CD4-positive, alpha-beta memory T cell (primary cell): Measurements from ENCODE around the gene ADAT1. TPM values are rescaled to one million over a fixed set of nuclear protein-coding genes. Genes with fewer than 3 reads are reported as not detected.

Experiments used
- CTCF ChIA-PET: fragments of 350-600 bp; sonication (Branson Sonifier 250); formaldehyde crosslinking; loops from one replicate; lab custom pipeline; 2021; ENCODE audit warnings: inconsistent platforms; ENCODE audit not compliant: partially characterized antibody; lab: Charles Lee
- POLR2A ChIA-PET: fragments of 350-600 bp; sonication (Branson Sonifier 250); formaldehyde crosslinking; loops from one replicate; lab custom pipeline; 2021; ENCODE audit not compliant: partially characterized antibody; lab: Charles Lee
- DNase-seq, 5 donors: peaks; one replicate each; pipeline versions ENCODE4 v3.0.0 to v3.0.0-alpha.2; 2020 to 2022; ENCODE audit warnings: mixed read lengths in 1 of 5
- H3K27ac ChIP-seq: one replicate; pipeline ENCODE4 v1.7.0; 2013; ENCODE audit warnings: low read depth, low read length
- H3K27me3 ChIP-seq: 2 replicates; pipeline ENCODE4 v1.7.0; 2013; ENCODE audit warnings: mild to moderate bottlenecking, low read length, moderate library complexity; ENCODE audit not compliant: insufficient read depth
- H3K36me3 ChIP-seq: 2 replicates; pipeline ENCODE4 v1.7.0; 2013; ENCODE audit warnings: mild to moderate bottlenecking, low read length, moderate library complexity; ENCODE audit not compliant: insufficient read depth
- H3K4me1 ChIP-seq: 2 replicates; pipeline ENCODE4 v1.7.0; 2013; ENCODE audit warnings: mild to moderate bottlenecking, low read length, moderate library complexity; ENCODE audit not compliant: insufficient read depth
- H3K4me3 ChIP-seq, 2 donors: one replicate each; pipeline ENCODE4 v1.7.0; 2013; ENCODE audit warnings: low read length in 2 of 2, mild to moderate bottlenecking in 1 of 2
- H3K9me3 ChIP-seq, 2 donors: one replicate each; pipeline ENCODE4 v1.7.0; 2013; ENCODE audit warnings: low read length in 2 of 2, control low read depth in 1 of 2; ENCODE audit not compliant: control insufficient read depth in 1 of 2
- H3K27ac Mint-ChIP-seq, 7 donors: one replicate each; pipeline ENCODE4 v1.8.0; 2020 to 2021; ENCODE audit warnings: mixed read lengths in 7 of 7, mild to moderate bottlenecking in 6 of 7, inconsistent platforms in 3 of 7, moderate library complexity in 3 of 7
- H3K27me3 Mint-ChIP-seq, 2 donors: one replicate each; pipeline ENCODE4 v1.8.0; 2020 to 2021; ENCODE audit warnings: mixed read lengths in 2 of 2
- H3K36me3 Mint-ChIP-seq, 2 donors: one replicate each; pipeline ENCODE4 v1.8.0; 2020 to 2021; ENCODE audit warnings: mixed read lengths in 2 of 2, inconsistent platforms in 1 of 2, mild to moderate bottlenecking in 1 of 2
- H3K4me1 Mint-ChIP-seq, 4 donors: one replicate each; pipeline ENCODE4 v1.8.0; 2020 to 2021; ENCODE audit warnings: mixed read lengths in 4 of 4, mild to moderate bottlenecking in 1 of 4
- H3K4me3 Mint-ChIP-seq, 8 donors: one replicate each; pipeline ENCODE4 v1.8.0; 2020 to 2021; ENCODE audit warnings: mixed read lengths in 8 of 8, mild to moderate bottlenecking in 7 of 8, moderate library complexity in 6 of 8, inconsistent platforms in 3 of 8
- H3K9me3 Mint-ChIP-seq, 8 donors: one replicate each; pipeline ENCODE4 v1.8.0; 2020 to 2021; ENCODE audit warnings: mixed read lengths in 8 of 8, mild to moderate bottlenecking in 5 of 8, inconsistent platforms in 3 of 8, moderate library complexity in 1 of 8
- intact Hi-C: fragments of 100-400 bp; cut with micrococcal nuclease; formaldehyde crosslinking; loops from one replicate; pipeline ENCODE4 v1.15.1; 2023
- polyA plus RNA-seq, 2 donors: library from polyadenylated mRNA; unstranded; fragments of 300-500 nt; fragmentation: Illumina TruSeq; gene quantifications; one replicate each; pipeline ENCODE4 v1.2.3, GENCODE V29; 2021
- total RNA-seq, 2 experiments: library from RNA; stranded (reverse); gene quantifications; one replicate each; pipeline ENCODE4 v1.2.3, GENCODE V29; 2021

Gene ADAT1
- total and polyA plus RNA-seq, 4 experiments from 2014 or later: 44.4 to 93.9 (median 71.6) TPM

DNA sequence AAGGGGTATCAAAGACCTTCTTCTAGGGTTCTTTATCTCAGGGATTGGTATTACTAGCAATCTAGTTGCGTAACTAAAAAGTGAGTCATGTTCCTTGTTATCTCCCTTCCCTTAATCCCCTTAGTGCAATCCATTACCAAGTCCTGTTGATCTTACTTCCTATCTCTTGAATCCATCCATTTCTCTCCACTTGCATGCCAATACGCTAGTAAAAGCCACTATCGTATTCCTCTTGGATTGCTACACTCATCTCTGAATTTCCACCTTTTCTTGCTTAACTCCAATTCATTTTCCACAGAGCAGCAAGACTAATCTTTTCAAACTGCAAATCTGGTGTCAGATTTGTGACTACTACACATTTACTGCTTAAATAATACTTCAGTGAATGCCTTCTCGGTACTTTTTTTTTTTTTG lies 1.8 kb upstream of the ADAT1 start:
- Histone ChIP-seq H3K27me3 (no peaks in the 10 kb centered on the region), H3K27ac (no peak overlapping the region), H3K36me3 (peaks cover 32% of the 10 kb centered on the region), H3K4me1 (peaks cover 59% of the 10 kb centered on the region), H3K4me3 (no peak overlapping the region), H3K9me3 (no peaks in the 10 kb centered on the region)
- Mint-ChIP-seq H3K4me1 (peaks cover 55 to 90% (median 64%) of the 10 kb centered on the region in 4 donors), H3K4me3 (peak overlapping the region in 5 of 8 donors; percentile 35 to 70 (median 51)), H3K27me3 (peaks cover 0 to 3% of the 10 kb centered on the region in 2 donors), H3K9me3 (peaks cover 0 to 7% (median 0%) of the 10 kb centered on the region in 8 donors), H3K27ac (peak overlapping the region; percentile 19 to 92 (median 81)), H3K36me3 (peaks cover 46 to 60% of the 10 kb centered on the region in 2 donors)
- no peak for DNase-seq
- POLR2A ChIA-PET: interaction anchor here (0.6 to 1.4 kb wide), 2 partner anchors 23 to 69 kb away, joined by 3 to 4 read pairs; partner anchors contain the start of genes KARS1, TERF2IP and TMEM231
- CTCF ChIA-PET: interaction anchor here (2.4 kb wide), 1 partner anchor 23 kb away, joined by 11 read pairs; the partner anchor contains the start of genes KARS1 and TERF2IP
- intact Hi-C loops: no loop called here

DNA sequence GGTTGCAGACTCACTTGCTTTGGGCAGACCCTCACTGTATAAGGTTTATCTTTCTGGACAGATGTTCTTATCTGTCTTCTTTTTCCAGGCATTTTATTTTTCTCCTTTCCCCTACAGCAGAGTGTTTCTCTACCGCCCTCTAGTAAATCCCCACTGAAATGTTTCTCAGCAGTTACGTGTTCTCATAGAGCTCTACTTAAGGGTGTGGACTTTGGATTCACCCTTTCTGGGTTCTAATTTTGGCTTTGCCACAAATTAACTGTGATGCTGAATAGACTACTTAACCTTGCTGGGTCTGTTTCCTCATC lies 2.0 kb downstream of the ADAT1 start:
- CTCF ChIA-PET: interaction anchor here (0.6 to 2.8 kb wide), 18 partner anchors 10 to 157 kb away, joined by 3 to 31 read pairs (median 5); partner anchors contain the start of genes KARS1, TERF2IP, TMEM170A and TMEM231
- peak overlapping the region in 1 of 2 donors; percentile 1 for H3K4me3 ChIP-seq
- Mint-ChIP-seq H3K27me3 (peaks cover 0 to 3% of the 10 kb centered on the region in 2 donors), H3K27ac (peak overlapping the region in 6 of 7 donors; percentile 98 to 99 (median 98)), H3K4me1 (peaks cover 42 to 81% (median 53%) of the 10 kb centered on the region in 4 donors), H3K9me3 (peaks cover 0 to 7% (median 0%) of the 10 kb centered on the region in 8 donors), H3K4me3 (peak overlapping the region in 7 of 8 donors; percentile 11 to 98 (median 97)), H3K36me3 (peaks cover 27 to 49% of the 10 kb centered on the region in 2 donors)
- DNase-seq: peak in 3 of 5 donors; percentile 19 to 43 (median 25)
- POLR2A ChIA-PET: interaction anchor here (0.9 to 9.6 kb wide), 8 partner anchors 9 to 104 kb away, joined by 3 to 293 read pairs (median 8); partner anchors contain the start of genes GABARAPL2, KARS1 and TERF2IP
- intact Hi-C loops: loop anchor here (1.0 kb wide), 1 partner anchor 100 kb away; no protein-coding TSS in a partner anchor
- H3K4me1 ChIP-seq: peaks cover 64% of the 10 kb centered on the region
- H3K36me3 ChIP-seq: peaks cover 11% of the 10 kb centered on the region
- no peaks in the 10 kb centered on the region for H3K27me3 ChIP-seq
- peak overlapping the region; percentile 96 for H3K27ac ChIP-seq
- H3K9me3 ChIP-seq: no peaks in the 10 kb centered on the region

DNA sequence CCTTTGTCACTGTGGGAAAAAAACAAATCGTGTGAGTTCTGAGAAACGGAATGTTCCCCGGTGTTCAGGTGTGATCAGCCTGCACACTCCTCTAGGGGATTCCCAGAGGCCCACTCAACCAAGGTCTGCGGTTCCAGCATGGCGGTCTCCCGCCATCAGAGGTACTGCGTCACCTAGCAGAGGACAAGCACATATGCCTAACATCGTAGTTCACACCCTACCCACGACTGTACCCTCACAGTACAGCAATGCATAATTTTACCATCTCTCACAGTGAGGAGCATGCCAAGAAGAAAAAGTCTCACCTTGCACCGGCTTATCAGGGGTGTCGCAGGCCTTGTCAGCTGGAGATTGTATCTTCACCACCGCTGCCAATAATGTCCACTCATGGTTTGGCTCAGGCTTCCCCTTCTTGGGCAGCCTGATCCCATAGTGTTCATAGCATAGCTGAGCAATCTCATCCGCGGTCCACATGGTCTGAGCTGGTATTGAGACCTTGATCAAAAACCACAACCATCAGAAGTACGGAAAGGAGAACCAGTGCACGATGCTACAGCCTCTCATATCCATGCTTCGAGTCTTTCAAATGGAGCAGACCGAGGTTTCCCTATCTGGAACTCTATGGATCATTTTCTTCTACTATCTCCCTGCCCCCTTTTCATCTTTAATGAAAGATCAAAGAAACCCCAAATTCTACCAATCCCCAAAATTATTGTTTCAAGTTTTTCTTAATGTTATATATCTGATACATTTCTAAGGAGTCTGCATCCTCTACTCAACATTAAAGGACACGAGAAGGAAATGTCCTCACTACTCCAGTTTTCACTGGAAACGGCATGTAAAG lies 2.5 kb downstream of the ADAT1 start:
- CTCF ChIA-PET: interaction anchor here (0.6 to 3.3 kb wide), 16 partner anchors 9 to 156 kb away, joined by 3 to 19 read pairs (median 6); partner anchors contain the start of genes KARS1, TERF2IP, TMEM170A and TMEM231
- Mint-ChIP-seq H3K4me1 (peaks cover 41 to 81% (median 53%) of the 10 kb centered on the region in 4 donors), H3K27ac (peak overlapping the region; percentile 90 to 99 (median 98)), H3K27me3 (peaks cover 0 to 3% of the 10 kb centered on the region in 2 donors), H3K4me3 (peak overlapping the region; percentile 0 to 98 (median 97)), H3K9me3 (peaks cover 0 to 7% (median 0%) of the 10 kb centered on the region in 8 donors), H3K36me3 (peaks cover 23 to 47% of the 10 kb centered on the region in 2 donors)
- POLR2A ChIA-PET: interaction anchor here (0.9 to 9.6 kb wide), 7 partner anchors 10 to 104 kb away, joined by 3 to 293 read pairs (median 8); partner anchors contain the start of genes GABARAPL2, KARS1 and TERF2IP
- H3K9me3 ChIP-seq: no peaks in the 10 kb centered on the region
- peak; percentile 59 to 88 (median 64) for DNase-seq
- H3K36me3 ChIP-seq: peaks cover 5% of the 10 kb centered on the region
- H3K4me3 ChIP-seq: peak overlapping the region in 1 of 2 donors; percentile 1
- no peaks in the 10 kb centered on the region for H3K27me3 ChIP-seq
- H3K4me1 ChIP-seq: peaks cover 70% of the 10 kb centered on the region
- intact Hi-C loops: loop anchor here (1.0 kb wide), 1 partner anchor 99 kb away; no protein-coding TSS in a partner anchor
- peak overlapping the region; percentile 96 for H3K27ac ChIP-seq

DNA sequence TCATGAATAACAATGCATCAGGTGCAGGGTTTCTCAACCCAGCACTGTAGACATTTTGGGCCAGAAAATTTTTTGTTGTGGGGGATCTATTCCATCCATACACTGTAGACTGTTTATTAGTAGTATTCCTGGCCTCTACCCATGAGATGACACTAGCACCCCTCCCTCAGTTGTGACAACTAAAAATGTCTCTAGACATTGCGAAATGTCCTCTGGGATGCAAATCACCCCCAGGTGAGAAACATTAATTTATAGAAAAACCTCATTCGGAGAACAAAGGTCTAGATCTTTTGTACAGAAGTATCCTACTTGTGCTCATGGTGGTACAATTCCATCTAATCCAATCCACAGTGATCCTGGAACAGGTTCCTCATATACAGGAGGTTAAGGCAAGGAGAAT lies 4.3 kb downstream of the ADAT1 start:
- ChIA-PET POLR2A (interaction anchor here (1.2 to 9.6 kb wide), 4 partner anchors 10 to 185 kb away, joined by 3 to 293 read pairs (median 37); partner anchors contain the start of genes CFDP1, GABARAPL2, KARS1 and TERF2IP), CTCF (interaction anchor here (1.3 to 3.3 kb wide), 9 partner anchors 12 to 147 kb away, joined by 3 to 12 read pairs (median 5); partner anchors contain the start of genes GABARAPL2, KARS1 and TERF2IP)
- intact Hi-C loops: no loop called here
- H3K27me3 ChIP-seq: no peaks in the 10 kb centered on the region
- peak overlapping the region in 1 of 8 donors; percentile 38 for H3K4me3 Mint-ChIP-seq
- no peak for DNase-seq
- peaks cover 30 to 50% of the 10 kb centered on the region in 2 donors for H3K36me3 Mint-ChIP-seq
- no peaks in the 10 kb centered on the region for H3K9me3 ChIP-seq
- H3K9me3 Mint-ChIP-seq: peaks cover 0 to 4% (median 0%) of the 10 kb centered on the region in 8 donors
- H3K27ac Mint-ChIP-seq: peak overlapping the region in 6 of 7 donors; percentile 38 to 87 (median 54)
- H3K4me3 ChIP-seq: no peak overlapping the region
- H3K27me3 Mint-ChIP-seq: peaks cover 0 to 3% of the 10 kb centered on the region in 2 donors
- peaks cover 81% of the 10 kb centered on the region for H3K4me1 ChIP-seq
- H3K36me3 ChIP-seq: peaks cover 5% of the 10 kb centered on the region
- no peak overlapping the region for H3K27ac ChIP-seq
- peaks cover 42 to 81% (median 57%) of the 10 kb centered on the region in 4 donors for H3K4me1 Mint-ChIP-seq

DNA sequence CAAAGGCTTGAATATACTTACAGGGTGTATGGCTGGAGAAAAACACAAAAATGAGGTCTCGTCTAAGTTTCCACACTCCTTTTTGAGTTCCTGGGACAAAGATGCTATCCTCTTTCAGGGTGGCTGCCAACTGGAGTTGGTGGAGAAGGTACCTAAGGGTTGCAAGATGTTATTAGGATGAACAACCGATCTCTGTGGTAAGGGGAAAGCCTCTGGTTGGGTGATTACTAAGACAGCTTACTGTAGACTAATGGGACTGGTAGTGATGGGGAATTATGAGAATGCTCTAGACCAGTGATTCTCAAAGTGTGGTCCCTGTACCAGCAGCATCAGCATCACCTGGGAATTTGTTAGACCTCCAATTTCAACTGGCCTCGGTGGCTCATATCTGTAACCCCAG lies 6.0 kb downstream of the ADAT1 start:
- intact Hi-C loops: no loop called here
- CTCF ChIA-PET: interaction anchor here (1.3 to 3.3 kb wide), 2 partner anchors 10 to 100 kb away, joined by 3 to 12 read pairs; no protein-coding TSS in a partner anchor
- POLR2A ChIA-PET: interaction anchor here (1.7 to 9.6 kb wide), 3 partner anchors 31 to 51 kb away, joined by 3 to 293 read pairs (median 69); partner anchors contain the start of genes GABARAPL2, KARS1 and TERF2IP
- no peaks in the 10 kb centered on the region for H3K27me3 ChIP-seq
- Mint-ChIP-seq H3K4me3 (peak overlapping the region; percentile 57 to 84 (median 74)), H3K27me3 (no peaks in the 10 kb centered on the region), H3K4me1 (peaks cover 39 to 66% (median 52%) of the 10 kb centered on the region in 4 donors), H3K9me3 (no peaks in the 10 kb centered on the region), H3K36me3 (peaks cover 40 to 54% of the 10 kb centered on the region in 2 donors), H3K27ac (peak overlapping the region; percentile 59 to 97 (median 94))
- H3K27ac ChIP-seq: peak overlapping the region; percentile 57
- no peak overlapping the region for H3K4me3 ChIP-seq
- peaks cover 11% of the 10 kb centered on the region for H3K36me3 ChIP-seq
- peaks cover 72% of the 10 kb centered on the region for H3K4me1 ChIP-seq
- DNase-seq: no peak
- no peaks in the 10 kb centered on the region for H3K9me3 ChIP-seq

DNA sequence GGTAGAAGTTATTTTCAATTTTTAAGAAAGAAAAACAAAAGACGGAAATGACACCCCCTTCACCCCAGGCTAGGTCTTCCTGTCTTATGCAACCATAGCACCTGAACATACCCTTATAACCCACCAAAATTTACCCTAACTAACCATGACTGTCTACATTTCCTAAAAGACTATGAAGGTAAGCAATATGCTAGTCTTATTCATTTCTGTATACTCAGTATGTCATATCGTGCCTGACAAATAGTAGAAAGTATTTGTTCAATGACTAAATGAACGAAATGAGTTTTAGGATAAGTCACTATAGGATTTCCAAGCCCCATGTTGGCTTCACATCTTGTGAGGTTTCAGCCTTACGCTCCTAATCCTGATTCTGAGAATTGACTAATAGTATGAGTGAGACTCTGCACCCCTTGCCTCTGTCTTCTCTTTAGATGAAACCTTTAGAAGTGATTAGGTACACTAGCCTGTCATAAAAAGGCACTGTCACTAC lies 6.5 kb downstream of the ADAT1 start:
- peaks cover 15% of the 10 kb centered on the region for H3K36me3 ChIP-seq
- H3K27ac ChIP-seq: peak overlapping the region; percentile 57
- no peak overlapping the region for H3K4me3 ChIP-seq
- Mint-ChIP-seq H3K4me3 (peak overlapping the region; percentile 57 to 84 (median 74)), H3K27me3 (no peaks in the 10 kb centered on the region), H3K27ac (peak overlapping the region; percentile 85 to 97 (median 94)), H3K36me3 (peaks cover 42 to 55% of the 10 kb centered on the region in 2 donors), H3K4me1 (peaks cover 37 to 60% (median 48%) of the 10 kb centered on the region in 4 donors), H3K9me3 (no peaks in the 10 kb centered on the region)
- H3K27me3 ChIP-seq: no peaks in the 10 kb centered on the region
- no peaks in the 10 kb centered on the region for H3K9me3 ChIP-seq
- peaks cover 66% of the 10 kb centered on the region for H3K4me1 ChIP-seq
- intact Hi-C loops: no loop called here
- DNase-seq: peak in 4 of 5 donors; percentile 28 to 51 (median 36)
- POLR2A ChIA-PET: interaction anchor here (0.9 to 9.6 kb wide), 5 partner anchors 9 to 151 kb away, joined by 3 to 293 read pairs (median 3); partner anchors contain the start of genes GABARAPL2, KARS1, TERF2IP and TMEM170A
- CTCF ChIA-PET: interaction anchor here (1.2 to 2.2 kb wide), 7 partner anchors 10 to 383 kb away, joined by 3 to 11 read pairs (median 4); partner anchors contain the start of genes KARS1 and TERF2IP
